ENCODE data around the gene NADK2.

DNA sequence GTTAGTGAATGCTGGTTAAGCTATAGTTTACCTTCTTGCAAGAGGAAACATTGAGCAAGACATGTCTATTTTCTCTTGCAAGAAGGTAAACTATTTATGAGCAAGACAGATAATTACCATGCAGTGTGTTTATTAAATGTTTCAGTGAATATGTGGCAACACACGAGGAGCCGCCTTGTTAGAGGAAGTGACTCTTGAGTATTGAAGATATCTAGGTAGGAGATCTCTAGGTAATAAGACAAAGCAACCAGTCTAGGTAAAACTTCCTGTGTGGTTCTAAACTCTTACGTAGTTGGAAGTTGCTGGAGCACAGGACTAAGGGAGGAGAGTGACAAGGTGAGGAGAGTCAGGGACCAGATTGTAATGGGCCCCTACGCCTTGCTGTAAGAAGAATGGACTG, 73.0 kb downstream of the NADK2 start:
- no peak for TF ChIP-seq POLR2A (IDR thresholded peaks at IDR 0.05)
- TF ChIP-seq, protein P1, sequence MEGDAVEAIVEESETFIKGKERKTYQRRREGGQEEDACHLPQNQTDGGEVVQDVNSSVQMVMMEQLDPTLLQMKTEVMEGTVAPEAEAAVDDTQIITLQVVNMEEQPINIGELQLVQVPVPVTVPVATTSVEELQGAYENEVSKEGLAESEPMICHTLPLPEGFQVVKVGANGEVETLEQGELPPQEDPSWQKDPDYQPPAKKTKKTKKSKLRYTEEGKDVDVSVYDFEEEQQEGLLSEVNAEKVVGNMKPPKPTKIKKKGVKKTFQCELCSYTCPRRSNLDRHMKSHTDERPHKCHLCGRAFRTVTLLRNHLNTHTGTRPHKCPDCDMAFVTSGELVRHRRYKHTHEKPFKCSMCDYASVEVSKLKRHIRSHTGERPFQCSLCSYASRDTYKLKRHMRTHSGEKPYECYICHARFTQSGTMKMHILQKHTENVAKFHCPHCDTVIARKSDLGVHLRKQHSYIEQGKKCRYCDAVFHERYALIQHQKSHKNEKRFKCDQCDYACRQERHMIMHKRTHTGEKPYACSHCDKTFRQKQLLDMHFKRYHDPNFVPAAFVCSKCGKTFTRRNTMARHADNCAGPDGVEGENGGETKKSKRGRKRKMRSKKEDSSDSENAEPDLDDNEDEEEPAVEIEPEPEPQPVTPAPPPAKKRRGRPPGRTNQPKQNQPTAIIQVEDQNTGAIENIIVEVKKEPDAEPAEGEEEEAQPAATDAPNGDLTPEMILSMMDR (IDR thresholded peaks at IDR 0.05), result no peak
